WTC11 (cell line): ENCODE results near the gene PHLDB2. TPM values are rescaled to one million over a fixed set of nuclear protein-coding genes. Genes with fewer than 3 reads are reported as not detected.

Source experiments
- ATAC-seq: fragments of 200-7000 bp; cut with Tn5 transposase; 2 replicates; pipeline ENCODE4 v1.10.0; 2021; ENCODE audit warnings: mild to moderate bottlenecking, moderate library complexity
- CTCF ChIA-PET: fragments of 300-600 bp; sonication (Branson Sonifier 250); formaldehyde crosslinking; loops from one replicate; lab custom pipeline; 2021; ENCODE audit warnings: antibody characterized with exemption; lab: Charles Lee
- POLR2A ChIA-PET: fragments of 350-600 bp; sonication (Branson Sonifier 250); formaldehyde crosslinking; loops from one replicate; lab custom pipeline; 2021; ENCODE audit warnings: antibody characterized with exemption; lab: Charles Lee
- DNase-seq: peaks from one replicate; pipeline ENCODE4 v3.0.0; 2021; ENCODE audit warnings: low spot score
- H3K27ac Mint-ChIP-seq: 2 replicates; pipeline ENCODE4 v1.8.0; 2021; ENCODE audit warnings: mixed read lengths
- H3K27me3 Mint-ChIP-seq: 2 replicates; pipeline ENCODE4 v1.8.0; 2021; ENCODE audit warnings: low read depth, mild to moderate bottlenecking, moderate library complexity, mixed read lengths
- H3K36me3 Mint-ChIP-seq: 2 replicates; pipeline ENCODE4 v1.8.0; 2021; ENCODE audit warnings: mixed read lengths
- H3K4me1 Mint-ChIP-seq: 2 replicates; pipeline ENCODE4 v1.8.0; 2022; ENCODE audit warnings: mixed read lengths
- H3K4me3 Mint-ChIP-seq: 2 replicates; pipeline ENCODE4 v1.8.0; 2021; ENCODE audit warnings: mild to moderate bottlenecking, moderate library complexity, mixed read lengths
- H3K9me3 Mint-ChIP-seq: 2 replicates; pipeline ENCODE4 v1.8.0; 2021; ENCODE audit warnings: mixed read lengths
- CBFB ChIP-seq: sonication (generic); formaldehyde crosslinking; IDR thresholded peaks from 2 replicates; pipeline ENCODE4 v1.8.1; 2022; ENCODE audit warnings: mild to moderate bottlenecking, low read depth, missing genetic modification reagents
- CTCF ChIP-seq: fragments of 200-600 bp; IDR thresholded peaks from 2 replicates; pipeline ENCODE4 v1.8.0; 2022; ENCODE audit warnings: antibody characterized with exemption
- E2F1 ChIP-seq: sonication (generic); formaldehyde crosslinking; IDR thresholded peaks from 2 replicates; pipeline ENCODE4 v1.8.0; 2022; ENCODE audit warnings: mild to moderate bottlenecking, missing genetic modification reagents
- EMX1 ChIP-seq: fragments of 250-450 bp; sonication (Bioruptor Pico); IDR thresholded peaks from 2 replicates; pipeline ENCODE4 v1.8.0; 2021; ENCODE audit warnings: mild to moderate bottlenecking
- ETV6 ChIP-seq: sonication (generic); formaldehyde crosslinking; IDR thresholded peaks from 2 replicates; pipeline ENCODE4 v1.8.1; 2022; ENCODE audit warnings: mild to moderate bottlenecking, missing genetic modification reagents
- FOXP1 ChIP-seq: sonication (generic); formaldehyde crosslinking; IDR thresholded peaks from 2 replicates; pipeline ENCODE4 v1.8.0; 2022; ENCODE audit warnings: missing genetic modification reagents, mild to moderate bottlenecking, moderate library complexity, borderline replicate concordance
- JAZF1 ChIP-seq: fragments of 250-450 bp; sonication (Bioruptor Pico); IDR thresholded peaks from 2 replicates; pipeline ENCODE4 v1.9.0; 2021; ENCODE audit warnings: moderate library complexity, mild to moderate bottlenecking, inconsistent platforms
- KAT7 ChIP-seq: sonication (generic); formaldehyde crosslinking; IDR thresholded peaks from 2 replicates; pipeline ENCODE4 v1.8.1; 2023; ENCODE audit warnings: missing genetic modification reagents, mild to moderate bottlenecking, borderline replicate concordance
- TEAD4 ChIP-seq: sonication (generic); formaldehyde crosslinking; IDR thresholded peaks from 2 replicates; pipeline ENCODE4 v1.8.0; 2022; ENCODE audit warnings: mild to moderate bottlenecking, missing genetic modification reagents
- ZBTB43 ChIP-seq: sonication (generic); formaldehyde crosslinking; IDR thresholded peaks from 2 replicates; pipeline ENCODE4 v1.8.1; 2023; ENCODE audit warnings: mild to moderate bottlenecking, missing genetic modification reagents
- ZNF263 ChIP-seq: sonication (generic); formaldehyde crosslinking; IDR thresholded peaks from 2 replicates; pipeline ENCODE4 v1.8.1; 2022; ENCODE audit warnings: low read depth, mild to moderate bottlenecking, moderate library complexity, missing genetic modification reagents
- total RNA-seq: library from RNA; stranded (reverse); gene quantifications from 3 replicates; pipeline ENCODE4 v1.2.3, GENCODE V29; 2021
- TF ChIP-seq, protein P1 (sequence below): sonication (generic); formaldehyde crosslinking; IDR thresholded peaks from 2 replicates; pipeline ENCODE4 v1.8.1; 2023; ENCODE audit warnings: mild to moderate bottlenecking, missing genetic modification reagents, borderline replicate concordance
- TF ChIP-seq, protein P2 (sequence below): sonication (generic); formaldehyde crosslinking; IDR thresholded peaks from 2 replicates; pipeline ENCODE4 v1.8.0; 2023; ENCODE audit warnings: mild to moderate bottlenecking, missing genetic modification reagents
- TF ChIP-seq, protein P3 (sequence below): sonication (generic); formaldehyde crosslinking; IDR thresholded peaks from 2 replicates; pipeline ENCODE4 v1.8.1; 2023; ENCODE audit warnings: mild to moderate bottlenecking, missing genetic modification reagents, moderate library complexity
- TF ChIP-seq, protein P4 (sequence below): sonication (generic); formaldehyde crosslinking; IDR thresholded peaks from 2 replicates; pipeline ENCODE4 v1.8.1; 2023; ENCODE audit warnings: mild to moderate bottlenecking, missing genetic modification reagents

PHLDB2 gene
- total RNA-seq, 1 experiment from 2014 or later, result 40.3 TPM

- ChIA-PET POLR2A (interaction anchor here (1.0 to 1.3 kb wide), 3 partner anchors 10 to 24 kb away, joined by 4 to 5 read pairs (median 4); partner anchors contain the start of genes ABHD10 and TAGLN3), CTCF (interaction anchor here (0.5 to 8.7 kb wide), 31 partner anchors 10 to 411 kb away, joined by 3 to 150 read pairs (median 4); partner anchors contain the start of genes ABHD10, C3orf52 and TAGLN3)
- Mint-ChIP-seq H3K9me3 (no peaks in the 10 kb centered on the region), H3K27ac (no peak overlapping the region), H3K4me3 (no peak overlapping the region), H3K4me1 (peaks cover 4% of the 10 kb centered on the region), H3K36me3 (peaks cover 26% of the 10 kb centered on the region), H3K27me3 (no peaks in the 10 kb centered on the region)
- DNase-seq (no peak), ATAC-seq (peak; percentile 80)
- no peak for TF ChIP-seq ETV6
- TF ChIP-seq E2F1, result no peak
- TF ChIP-seq, protein P1, sequence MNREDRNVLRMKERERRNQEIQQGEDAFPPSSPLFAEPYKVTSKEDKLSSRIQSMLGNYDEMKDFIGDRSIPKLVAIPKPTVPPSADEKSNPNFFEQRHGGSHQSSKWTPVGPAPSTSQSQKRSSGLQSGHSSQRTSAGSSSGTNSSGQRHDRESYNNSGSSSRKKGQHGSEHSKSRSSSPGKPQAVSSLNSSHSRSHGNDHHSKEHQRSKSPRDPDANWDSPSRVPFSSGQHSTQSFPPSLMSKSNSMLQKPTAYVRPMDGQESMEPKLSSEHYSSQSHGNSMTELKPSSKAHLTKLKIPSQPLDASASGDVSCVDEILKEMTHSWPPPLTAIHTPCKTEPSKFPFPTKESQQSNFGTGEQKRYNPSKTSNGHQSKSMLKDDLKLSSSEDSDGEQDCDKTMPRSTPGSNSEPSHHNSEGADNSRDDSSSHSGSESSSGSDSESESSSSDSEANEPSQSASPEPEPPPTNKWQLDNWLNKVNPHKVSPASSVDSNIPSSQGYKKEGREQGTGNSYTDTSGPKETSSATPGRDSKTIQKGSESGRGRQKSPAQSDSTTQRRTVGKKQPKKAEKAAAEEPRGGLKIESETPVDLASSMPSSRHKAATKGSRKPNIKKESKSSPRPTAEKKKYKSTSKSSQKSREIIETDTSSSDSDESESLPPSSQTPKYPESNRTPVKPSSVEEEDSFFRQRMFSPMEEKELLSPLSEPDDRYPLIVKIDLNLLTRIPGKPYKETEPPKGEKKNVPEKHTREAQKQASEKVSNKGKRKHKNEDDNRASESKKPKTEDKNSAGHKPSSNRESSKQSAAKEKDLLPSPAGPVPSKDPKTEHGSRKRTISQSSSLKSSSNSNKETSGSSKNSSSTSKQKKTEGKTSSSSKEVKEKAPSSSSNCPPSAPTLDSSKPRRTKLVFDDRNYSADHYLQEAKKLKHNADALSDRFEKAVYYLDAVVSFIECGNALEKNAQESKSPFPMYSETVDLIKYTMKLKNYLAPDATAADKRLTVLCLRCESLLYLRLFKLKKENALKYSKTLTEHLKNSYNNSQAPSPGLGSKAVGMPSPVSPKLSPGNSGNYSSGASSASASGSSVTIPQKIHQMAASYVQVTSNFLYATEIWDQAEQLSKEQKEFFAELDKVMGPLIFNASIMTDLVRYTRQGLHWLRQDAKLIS (CRISPR knock-in tag), result no peak
- no peak for TF ChIP-seq CTCF
- TF ChIP-seq, protein P2, sequence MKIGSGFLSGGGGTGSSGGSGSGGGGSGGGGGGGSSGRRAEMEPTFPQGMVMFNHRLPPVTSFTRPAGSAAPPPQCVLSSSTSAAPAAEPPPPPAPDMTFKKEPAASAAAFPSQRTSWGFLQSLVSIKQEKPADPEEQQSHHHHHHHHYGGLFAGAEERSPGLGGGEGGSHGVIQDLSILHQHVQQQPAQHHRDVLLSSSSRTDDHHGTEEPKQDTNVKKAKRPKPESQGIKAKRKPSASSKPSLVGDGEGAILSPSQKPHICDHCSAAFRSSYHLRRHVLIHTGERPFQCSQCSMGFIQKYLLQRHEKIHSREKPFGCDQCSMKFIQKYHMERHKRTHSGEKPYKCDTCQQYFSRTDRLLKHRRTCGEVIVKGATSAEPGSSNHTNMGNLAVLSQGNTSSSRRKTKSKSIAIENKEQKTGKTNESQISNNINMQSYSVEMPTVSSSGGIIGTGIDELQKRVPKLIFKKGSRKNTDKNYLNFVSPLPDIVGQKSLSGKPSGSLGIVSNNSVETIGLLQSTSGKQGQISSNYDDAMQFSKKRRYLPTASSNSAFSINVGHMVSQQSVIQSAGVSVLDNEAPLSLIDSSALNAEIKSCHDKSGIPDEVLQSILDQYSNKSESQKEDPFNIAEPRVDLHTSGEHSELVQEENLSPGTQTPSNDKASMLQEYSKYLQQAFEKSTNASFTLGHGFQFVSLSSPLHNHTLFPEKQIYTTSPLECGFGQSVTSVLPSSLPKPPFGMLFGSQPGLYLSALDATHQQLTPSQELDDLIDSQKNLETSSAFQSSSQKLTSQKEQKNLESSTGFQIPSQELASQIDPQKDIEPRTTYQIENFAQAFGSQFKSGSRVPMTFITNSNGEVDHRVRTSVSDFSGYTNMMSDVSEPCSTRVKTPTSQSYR, result no peak
- TF ChIP-seq, protein P3, sequence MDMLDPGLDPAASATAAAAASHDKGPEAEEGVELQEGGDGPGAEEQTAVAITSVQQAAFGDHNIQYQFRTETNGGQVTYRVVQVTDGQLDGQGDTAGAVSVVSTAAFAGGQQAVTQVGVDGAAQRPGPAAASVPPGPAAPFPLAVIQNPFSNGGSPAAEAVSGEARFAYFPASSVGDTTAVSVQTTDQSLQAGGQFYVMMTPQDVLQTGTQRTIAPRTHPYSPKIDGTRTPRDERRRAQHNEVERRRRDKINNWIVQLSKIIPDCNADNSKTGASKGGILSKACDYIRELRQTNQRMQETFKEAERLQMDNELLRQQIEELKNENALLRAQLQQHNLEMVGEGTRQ (CRISPR knock-in tag), result no peak
- no peak for TF ChIP-seq JAZF1 (CRISPR knock-in tag)
- TF ChIP-seq ZNF263 (CRISPR knock-in tag), result no peak
- TF ChIP-seq KAT7 (CRISPR knock-in tag), result no peak
- TF ChIP-seq EMX1 (CRISPR knock-in tag), result no peak
- no peak for TF ChIP-seq CBFB (CRISPR knock-in tag)
- no peak for TF ChIP-seq FOXP1 (CRISPR knock-in tag)
- TF ChIP-seq, protein P4, sequence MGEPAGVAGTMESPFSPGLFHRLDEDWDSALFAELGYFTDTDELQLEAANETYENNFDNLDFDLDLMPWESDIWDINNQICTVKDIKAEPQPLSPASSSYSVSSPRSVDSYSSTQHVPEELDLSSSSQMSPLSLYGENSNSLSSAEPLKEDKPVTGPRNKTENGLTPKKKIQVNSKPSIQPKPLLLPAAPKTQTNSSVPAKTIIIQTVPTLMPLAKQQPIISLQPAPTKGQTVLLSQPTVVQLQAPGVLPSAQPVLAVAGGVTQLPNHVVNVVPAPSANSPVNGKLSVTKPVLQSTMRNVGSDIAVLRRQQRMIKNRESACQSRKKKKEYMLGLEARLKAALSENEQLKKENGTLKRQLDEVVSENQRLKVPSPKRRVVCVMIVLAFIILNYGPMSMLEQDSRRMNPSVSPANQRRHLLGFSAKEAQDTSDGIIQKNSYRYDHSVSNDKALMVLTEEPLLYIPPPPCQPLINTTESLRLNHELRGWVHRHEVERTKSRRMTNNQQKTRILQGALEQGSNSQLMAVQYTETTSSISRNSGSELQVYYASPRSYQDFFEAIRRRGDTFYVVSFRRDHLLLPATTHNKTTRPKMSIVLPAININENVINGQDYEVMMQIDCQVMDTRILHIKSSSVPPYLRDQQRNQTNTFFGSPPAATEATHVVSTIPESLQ (CRISPR knock-in tag), result no peak
- TF ChIP-seq ZBTB43, result no peak
- no peak for TF ChIP-seq TEAD4
Measured at GRCh38 chr3:111989061-111989678, 130.1 kb downstream of the PHLDB2 start.
